ENCODE results near the gene CHN1. TPM values are rescaled to one million over a fixed set of nuclear protein-coding genes. Genes with fewer than 3 reads are reported as not detected.

CHN1 gene
- total RNA-seq, 4 donors from 2014 or later, result 11.8 to 56.7 (median 18.1) TPM

- Histone ChIP-seq H3K4me1 (no peaks in the 10 kb centered on the region), H3K27me3 (no peaks in the 10 kb centered on the region), H3K36me3 (no peaks in the 10 kb centered on the region), H3K27ac (no peak overlapping the region), H3K9me3 (no peaks in the 10 kb centered on the region), H3K4me3 (no peak overlapping the region)
- no peak for DNase-seq
- TF ChIP-seq POLR2A (IDR thresholded peaks at IDR 0.05), result no peak
- TF ChIP-seq CTCF (IDR thresholded peaks at IDR 0.05), result no peak
- intact Hi-C loops (cut with DNase I; ENCODE audit: low total_unique reads), result no loop called here
These were observed 86.2 kb downstream of the CHN1 start for GRCh38 chr2:174918886-174919526.

GRCh38 chr2:174916270-174916930 is 88.8 kb downstream of the CHN1 start:
- no peak overlapping the region for H3K4me3 ChIP-seq
- no peaks in the 10 kb centered on the region for H3K36me3 ChIP-seq
- no peaks in the 10 kb centered on the region for H3K4me1 ChIP-seq
- no peak for DNase-seq
- H3K27ac ChIP-seq, result no peak overlapping the region
- no peaks in the 10 kb centered on the region for H3K27me3 ChIP-seq
- intact Hi-C loops (cut with DNase I; ENCODE audit: low total_unique reads), result no loop called here
- no peaks in the 10 kb centered on the region for H3K9me3 ChIP-seq
- TF ChIP-seq CTCF (IDR thresholded peaks at IDR 0.05) (no peak), POLR2A (IDR thresholded peaks at IDR 0.05) (no peak)

GRCh38 chr2:174914853-174915760 is 90.1 kb downstream of the CHN1 start:
- no peaks in the 10 kb centered on the region for H3K27me3 ChIP-seq
- no peak for TF ChIP-seq CTCF (IDR thresholded peaks at IDR 0.05)
- TF ChIP-seq POLR2A (IDR thresholded peaks at IDR 0.05), result no peak
- intact Hi-C loops (cut with DNase I; ENCODE audit: low total_unique reads), result no loop called here
- H3K4me1 ChIP-seq, result no peaks in the 10 kb centered on the region
- no peak for DNase-seq
- no peaks in the 10 kb centered on the region for H3K9me3 ChIP-seq
- no peaks in the 10 kb centered on the region for H3K36me3 ChIP-seq
- H3K4me3 ChIP-seq, result no peak overlapping the region
- no peak overlapping the region for H3K27ac ChIP-seq

GRCh38 chr2:174908284-174908683 is 96.9 kb downstream of the CHN1 start:
- no peak for TF ChIP-seq POLR2A (IDR thresholded peaks at IDR 0.05)
- TF ChIP-seq CTCF (IDR thresholded peaks at IDR 0.05), result no peak
- intact Hi-C loops (cut with DNase I; ENCODE audit: low total_unique reads), result no loop called here

GRCh38 chr2:174903264-174903556 is 102.0 kb downstream of the CHN1 start:
- Histone ChIP-seq H3K27ac (no peak overlapping the region), H3K9me3 (no peaks in the 10 kb centered on the region), H3K36me3 (no peaks in the 10 kb centered on the region), H3K4me3 (no peak overlapping the region), H3K27me3 (no peaks in the 10 kb centered on the region), H3K4me1 (no peaks in the 10 kb centered on the region)
- TF ChIP-seq POLR2A (IDR thresholded peaks at IDR 0.05) (no peak), CTCF (IDR thresholded peaks at IDR 0.05) (no peak)
- no peak for DNase-seq
- intact Hi-C loops (cut with DNase I; ENCODE audit: low total_unique reads), result no loop called here

More at GRCh38 chr2:174908284-174908683, 96.9 kb downstream of the CHN1 start:
- DNase-seq, result no peak
- Histone ChIP-seq H3K27me3 (no peaks in the 10 kb centered on the region), H3K27ac (no peak overlapping the region), H3K4me3 (no peak overlapping the region), H3K9me3 (no peaks in the 10 kb centered on the region), H3K4me1 (no peaks in the 10 kb centered on the region), H3K36me3 (no peaks in the 10 kb centered on the region)
